HG02798 (cell line): ENCODE data around the gene RAD9A.

Experiments used
- ATAC-seq: cut with Tn5 transposase; IDR thresholded peaks from one replicate; pipeline ENCODE4 v1.9.1; 2021; ENCODE audit warnings: mild to moderate bottlenecking; ENCODE audit not compliant: unreplicated experiment, poor library complexity

Gene RAD9A

DNA sequence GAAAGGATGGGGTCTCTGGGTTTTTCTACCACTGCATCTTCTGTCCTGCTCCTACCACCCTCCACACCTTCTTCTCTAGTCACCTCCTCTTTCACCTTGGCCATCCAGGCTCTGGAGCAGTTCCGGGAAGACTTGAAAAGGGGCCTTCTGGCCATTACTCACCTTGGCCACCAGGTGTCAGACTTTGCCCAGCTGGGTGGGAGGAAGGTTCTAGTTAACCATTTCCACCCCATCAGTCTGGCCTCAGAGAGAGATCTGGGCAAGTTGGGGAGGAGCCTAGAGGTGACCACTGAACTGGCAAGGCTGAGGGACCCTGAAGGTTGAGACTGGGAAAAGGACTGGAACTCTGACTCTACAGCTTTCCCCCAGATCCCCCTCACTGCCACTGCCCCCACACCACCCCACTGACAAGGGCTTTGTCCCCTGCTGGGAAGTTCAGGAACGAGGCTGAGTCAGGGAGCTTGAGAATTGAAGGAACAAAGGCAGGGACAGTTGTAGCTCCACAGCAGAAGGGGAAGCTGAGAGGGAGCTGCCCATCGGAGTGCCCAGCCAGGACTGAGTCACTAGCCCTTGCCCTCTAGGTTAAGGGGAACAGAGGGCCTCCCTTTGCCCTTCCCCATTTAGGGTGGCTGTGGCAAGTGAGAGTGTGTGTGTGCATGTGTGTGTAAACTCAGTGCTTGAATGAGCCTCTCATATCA, 34.8 kb upstream of the RAD9A start:
- no peak for ATAC-seq

DNA sequence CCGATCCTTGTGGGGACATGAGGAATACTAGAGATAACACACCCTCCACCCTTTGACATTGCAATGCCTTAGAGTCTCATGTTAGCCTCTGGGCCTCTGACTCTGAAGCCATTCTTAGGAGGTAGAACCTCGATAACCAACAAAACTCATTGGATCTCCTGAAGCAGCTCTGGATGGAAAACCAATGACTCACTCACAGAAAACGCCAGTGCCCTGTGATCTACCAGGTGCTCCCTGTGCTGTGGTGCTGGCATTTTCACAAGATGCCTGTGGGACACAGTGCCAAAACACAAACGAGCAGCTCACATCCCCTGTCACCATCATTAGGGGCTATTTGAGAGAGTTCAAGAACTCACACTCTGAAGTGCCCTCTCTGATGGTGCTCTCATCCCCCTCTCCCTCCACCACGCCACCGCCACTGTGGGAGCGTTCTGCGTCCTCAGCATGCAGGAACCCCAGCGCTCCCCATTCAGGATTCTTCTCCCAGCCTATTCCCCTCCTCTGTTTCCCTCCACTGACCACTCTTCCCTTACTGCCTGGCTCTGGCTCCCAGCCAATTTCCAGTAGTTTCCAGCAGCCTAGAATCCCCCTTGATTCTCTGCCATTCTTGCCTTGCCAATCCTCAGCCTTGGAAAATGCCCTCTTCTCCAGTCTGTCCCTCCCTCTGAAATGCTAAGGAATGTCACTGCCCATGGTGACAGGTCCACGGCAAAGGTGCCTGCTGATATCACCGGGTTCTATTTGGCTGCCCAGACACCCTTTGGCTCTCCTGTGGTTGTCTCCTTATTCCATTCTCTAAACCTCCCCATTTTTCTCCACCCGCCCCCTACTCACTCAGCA, 33.7 kb upstream of the RAD9A start:
- ATAC-seq: no peak

DNA sequence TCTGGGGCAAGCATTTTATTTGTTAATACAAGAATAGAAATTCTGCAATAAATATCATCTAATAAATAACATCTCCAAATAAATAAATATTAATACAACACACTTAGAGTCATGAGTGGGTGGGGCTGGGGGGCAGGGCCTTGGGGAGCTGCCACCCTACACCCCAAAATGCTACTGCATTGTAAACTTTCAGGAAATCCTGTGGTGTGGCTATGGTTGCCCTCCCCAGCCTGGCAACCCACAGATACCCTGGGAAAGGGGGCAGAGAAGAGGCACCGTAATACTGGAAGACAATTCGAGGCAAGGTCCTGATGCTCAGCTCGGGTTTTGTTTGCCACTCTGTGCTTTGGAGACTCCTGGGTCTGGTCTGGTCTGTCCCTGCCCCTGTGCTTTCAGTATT, 27.6 kb upstream of the RAD9A start:
- ATAC-seq: no peak

DNA sequence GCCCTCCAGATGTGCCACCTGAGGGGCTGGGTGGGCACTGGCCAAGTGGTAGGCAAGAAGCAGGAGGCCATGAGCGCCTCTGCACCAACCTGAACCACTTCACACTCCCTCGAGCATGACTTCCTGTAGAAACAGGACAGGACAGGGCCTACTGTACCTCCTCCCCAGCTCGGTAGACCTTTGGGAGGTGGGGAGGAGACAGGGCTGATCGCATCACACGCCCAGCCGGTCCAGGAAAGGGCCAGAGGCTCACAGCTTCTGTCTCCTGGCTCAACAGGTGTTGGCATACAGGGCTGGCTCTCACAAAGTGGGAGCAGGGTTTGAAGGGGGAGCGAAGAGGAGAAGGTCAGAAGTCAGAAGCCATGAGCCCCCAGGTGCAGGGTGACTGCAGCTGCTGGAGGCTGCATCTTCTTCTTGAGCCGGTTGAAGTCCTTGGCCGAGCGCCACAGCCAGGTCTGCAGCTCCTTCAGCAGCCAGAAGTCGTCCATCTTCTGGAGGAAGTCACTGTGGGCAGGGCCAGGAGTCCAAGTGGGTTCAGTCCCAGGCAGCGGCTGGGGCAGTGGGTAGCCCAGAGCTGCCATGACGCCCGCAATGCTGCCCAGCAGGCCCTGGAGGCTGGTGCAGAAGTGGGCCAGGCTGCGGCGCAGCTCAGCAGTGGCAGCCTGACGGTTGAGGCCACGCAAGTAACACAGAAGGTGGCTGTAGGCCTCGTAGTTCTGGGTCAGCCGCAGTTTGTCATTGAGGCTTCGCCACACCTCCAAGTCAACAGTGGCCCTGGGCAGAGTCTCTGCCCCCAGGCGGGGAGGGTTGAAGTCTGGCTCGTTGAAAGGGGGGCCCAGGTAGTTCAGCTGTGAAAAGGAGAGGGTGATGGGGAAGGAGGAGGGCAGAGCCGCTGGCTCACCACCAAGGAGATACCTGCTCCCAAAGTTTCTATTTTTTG, 26.7 kb upstream of the RAD9A start:
- no peak for ATAC-seq

DNA sequence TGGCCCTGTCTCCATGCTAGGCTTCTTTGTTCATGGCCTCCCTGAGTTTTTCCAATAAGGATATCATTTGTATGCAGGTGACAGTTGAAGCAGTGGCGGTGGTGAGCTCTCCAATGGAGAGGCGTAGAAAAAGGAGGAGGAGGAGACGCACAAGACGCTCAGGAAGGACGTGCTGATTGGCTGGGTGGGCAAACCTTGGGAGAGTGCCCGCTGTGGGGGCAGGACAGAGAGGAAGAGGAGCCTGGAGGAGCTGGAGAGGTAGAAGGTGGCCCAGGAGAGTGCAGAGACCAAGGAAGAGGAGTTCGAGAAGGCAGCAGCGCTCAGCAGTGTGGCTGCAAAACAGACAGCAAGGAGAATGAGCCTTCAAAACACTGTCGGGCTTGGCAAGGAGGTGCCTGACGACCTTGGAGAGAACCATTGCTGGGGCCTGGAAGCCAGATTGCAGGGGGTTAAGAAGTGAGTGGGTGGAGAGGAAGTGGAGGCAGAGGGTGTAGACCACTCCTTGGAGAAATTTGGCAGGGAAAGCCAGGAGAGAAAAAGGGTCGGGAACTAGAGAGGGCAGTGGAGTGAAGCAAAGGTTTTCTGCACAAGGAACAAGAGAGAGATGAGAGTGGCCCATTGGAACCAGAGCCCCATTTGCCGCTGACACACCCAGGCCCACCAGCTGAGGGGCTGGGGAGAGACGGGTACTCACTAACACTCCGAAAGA, 25.9 kb upstream of the RAD9A start:
- no peak for ATAC-seq

DNA sequence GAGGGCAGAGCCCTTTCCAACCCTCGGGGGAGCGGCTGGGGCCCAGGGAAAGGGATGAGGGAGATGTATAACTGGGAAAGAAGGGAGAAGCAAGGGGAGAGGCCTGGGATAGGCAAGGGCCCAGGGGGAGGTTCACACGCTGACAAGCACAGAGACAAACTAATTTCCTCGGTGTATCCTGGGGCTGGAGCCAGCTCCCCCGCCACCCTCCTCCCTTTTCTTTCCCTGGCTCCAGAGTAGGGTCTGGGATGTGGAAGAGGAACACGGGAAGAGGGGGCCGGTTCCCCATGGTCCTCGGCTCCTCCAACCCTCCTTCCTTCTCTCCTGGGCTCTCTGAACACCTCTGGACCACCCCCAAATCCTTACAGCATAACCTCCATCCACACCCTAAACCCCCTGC, 25.2 kb upstream of the RAD9A start:
- ATAC-seq: no peak

DNA sequence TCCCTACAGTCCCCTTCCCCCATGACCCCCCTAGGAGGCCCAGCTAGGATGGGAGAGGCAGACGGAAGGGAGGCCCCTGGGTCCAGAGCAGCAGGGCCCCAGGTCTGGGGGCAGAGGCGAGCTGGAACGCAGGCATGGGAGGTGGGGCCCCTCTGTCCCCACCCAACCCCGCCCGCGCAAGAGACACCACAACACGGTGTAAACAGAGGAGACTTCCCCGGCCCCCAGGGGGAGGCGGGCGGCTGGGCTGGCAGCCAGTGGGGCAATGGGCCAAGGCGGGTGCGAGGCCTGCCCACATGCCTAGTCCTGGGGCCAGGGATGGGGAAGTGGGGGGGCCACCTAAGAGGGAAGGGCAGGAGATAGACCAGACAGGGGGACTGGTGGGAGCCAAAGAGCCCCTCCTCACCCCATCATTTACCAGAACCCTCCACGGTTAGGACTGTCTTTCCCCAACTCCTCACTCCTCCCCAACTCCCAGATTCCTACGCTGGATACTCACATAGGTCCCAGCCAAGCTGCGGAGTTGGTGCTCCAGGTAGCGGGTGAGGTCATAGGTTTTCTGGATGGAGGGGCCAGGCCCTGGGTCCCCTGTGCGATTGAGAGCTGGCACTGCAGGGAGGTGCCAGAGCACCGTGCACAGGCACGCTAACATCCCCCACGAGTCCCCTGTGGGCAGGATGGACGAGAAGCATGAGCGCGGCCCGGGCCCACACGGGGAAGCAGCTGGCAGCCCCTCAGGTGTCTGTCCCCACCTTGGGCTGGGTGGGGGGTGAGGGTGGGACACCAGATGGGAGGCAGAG, 24.6 kb upstream of the RAD9A start:
- no peak for ATAC-seq

DNA sequence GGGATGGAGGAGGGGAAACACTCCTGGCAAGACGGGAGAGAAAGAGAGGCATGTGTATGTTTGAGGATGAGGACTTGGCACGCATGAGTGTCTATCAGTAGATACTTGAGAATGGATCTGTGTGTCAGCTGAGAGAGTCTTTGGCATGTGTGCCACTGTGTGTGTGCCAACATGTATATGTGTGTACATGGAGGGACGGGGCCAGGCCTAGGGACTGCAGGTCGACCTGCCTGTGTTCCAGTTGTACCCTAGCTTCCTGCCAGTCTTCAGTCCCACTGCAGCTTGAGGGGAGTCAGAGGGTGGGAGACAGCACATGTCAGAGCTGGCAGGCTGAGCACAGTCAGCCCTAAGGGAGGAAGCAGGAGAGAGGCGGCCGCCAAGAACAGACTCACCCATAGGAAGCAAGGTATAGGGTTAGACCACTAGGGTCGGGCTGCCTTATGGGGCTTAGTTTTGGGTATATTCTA, 24.0 kb upstream of the RAD9A start:
- no peak for ATAC-seq

DNA sequence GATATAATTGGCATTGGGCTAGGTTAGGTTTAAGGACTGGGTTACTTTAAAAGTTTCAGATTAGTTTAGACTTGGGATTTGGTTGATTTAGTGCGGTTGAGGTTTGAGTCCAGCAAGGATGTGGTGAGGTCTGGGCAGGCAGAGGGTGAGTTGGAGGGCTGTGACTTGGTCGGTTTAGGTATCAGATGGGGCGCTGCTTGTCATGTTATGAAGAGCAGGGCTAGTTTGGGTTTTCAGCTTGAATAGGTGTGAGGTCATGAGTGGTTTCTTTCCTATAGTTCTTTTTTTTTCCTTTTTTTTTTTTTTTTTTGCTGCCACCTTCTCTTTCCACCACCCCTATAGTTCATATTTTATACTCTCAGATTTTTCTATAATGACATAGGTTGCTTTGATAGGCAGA, 23.2 kb upstream of the RAD9A start:
- no peak for ATAC-seq

DNA sequence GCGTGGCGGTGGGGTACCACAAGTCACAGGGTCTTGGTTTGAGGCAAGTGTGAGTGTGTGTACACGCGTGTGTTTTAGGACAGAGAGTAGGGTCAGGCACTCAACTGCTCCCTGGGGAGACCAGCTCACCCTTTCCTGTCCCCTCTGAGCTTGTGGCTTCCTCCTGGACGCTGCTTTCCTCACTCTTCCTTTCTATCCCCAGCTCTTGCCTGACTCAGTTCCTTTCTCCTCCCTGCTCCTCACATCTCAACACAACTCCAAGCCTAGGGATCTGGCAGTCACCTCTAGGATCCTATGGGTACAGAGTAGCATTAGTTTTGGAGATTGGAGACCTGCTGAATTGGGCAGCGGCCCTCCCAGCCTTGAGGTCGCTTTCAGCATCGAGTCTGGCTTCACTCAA, 22.5 kb upstream of the RAD9A start:
- no peak for ATAC-seq

DNA sequence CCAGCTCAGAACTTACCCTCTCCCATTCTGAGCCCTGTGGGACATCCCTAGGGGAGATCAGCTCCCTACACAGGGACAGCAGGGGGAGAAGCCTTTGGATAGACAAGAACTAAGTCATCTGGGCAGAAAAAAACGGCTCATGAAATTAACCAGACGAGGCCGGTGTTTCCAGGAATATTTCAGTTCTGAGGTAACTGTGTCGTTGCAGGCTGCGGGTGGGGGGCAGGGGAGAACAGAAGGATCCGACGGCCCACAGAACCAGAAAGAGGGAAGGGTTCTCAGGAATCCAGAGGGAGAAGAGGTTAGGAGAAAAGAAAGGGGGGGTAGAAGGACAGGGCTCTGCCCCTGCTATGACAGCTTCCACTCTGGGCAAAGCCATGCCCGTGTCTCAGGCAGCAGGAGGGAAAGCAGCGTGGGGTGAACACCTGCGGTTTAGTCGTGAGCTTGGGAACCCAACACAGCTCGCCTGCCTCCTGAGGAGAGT, 21.9 kb upstream of the RAD9A start:
- no peak for ATAC-seq

DNA sequence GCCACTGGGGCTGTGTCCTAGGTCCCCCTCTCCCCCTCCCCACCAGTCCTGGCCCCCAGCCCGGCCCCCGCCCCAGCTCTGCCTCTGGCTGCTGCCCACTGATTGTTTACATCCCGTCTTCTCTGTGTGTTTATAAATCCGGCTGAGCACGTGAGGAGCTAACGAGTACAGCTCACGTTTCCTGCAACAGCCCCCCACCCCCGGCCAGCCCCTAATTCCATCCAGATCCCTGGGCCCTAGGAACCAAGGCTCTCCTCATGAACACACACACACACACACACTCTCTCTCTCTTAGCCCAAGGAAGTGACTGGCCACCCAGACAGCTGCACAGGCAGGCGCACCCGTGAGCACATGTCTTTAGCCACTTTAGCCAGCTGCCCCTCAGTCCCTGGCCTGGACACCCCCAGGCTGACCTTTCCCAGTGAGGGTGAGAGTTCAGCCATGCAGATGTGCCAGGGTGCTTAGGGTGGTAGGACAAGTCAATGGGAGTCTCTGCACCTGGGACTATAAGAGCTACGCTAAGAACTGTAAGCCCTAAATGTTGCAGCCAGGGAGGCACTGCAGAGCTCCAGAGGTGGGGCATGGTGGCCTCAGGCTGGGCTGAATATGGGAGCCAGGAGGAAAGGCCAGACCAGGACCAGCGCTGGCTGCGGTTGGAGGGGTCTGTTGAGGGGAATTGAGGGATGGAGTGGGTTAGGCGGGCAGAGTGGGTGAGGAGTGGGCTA, 21.3 kb upstream of the RAD9A start:
- ATAC-seq: no peak

DNA sequence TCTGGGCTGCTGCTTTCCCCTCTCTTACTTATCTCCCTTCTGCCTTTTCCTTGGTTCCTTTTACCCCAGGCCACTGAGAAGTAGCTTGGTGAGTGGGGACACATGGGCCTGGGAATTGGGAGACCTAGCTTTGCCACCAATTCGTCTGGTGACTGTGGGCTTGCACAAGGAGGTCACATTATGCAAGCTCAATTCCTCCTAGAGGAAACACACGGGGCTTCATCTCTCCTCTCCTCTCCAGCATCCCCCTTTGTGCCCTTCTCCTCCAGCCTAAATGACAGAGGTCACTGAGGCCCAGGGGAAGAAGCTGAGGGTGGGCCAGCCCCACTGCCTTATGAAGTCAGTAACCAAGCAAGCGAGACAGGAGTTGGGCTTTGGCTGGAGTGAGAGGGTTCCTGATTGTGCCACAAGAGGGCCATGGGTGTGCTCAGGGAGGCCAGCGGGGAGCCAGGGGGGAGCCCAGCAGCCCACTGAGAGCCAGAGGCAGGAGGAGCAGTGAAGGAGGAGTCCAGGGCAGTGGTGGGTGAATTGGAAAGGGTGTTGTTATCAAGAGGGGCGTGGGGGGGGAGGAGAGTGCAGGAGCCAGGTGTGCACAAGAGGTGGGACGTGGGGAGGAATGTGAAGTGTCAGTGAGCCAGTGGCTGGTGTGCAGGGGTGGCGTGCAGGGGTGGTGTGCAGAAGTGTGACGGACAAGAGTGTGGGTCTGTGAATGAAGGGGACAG, 20.4 kb upstream of the RAD9A start:
- ATAC-seq: no peak

DNA sequence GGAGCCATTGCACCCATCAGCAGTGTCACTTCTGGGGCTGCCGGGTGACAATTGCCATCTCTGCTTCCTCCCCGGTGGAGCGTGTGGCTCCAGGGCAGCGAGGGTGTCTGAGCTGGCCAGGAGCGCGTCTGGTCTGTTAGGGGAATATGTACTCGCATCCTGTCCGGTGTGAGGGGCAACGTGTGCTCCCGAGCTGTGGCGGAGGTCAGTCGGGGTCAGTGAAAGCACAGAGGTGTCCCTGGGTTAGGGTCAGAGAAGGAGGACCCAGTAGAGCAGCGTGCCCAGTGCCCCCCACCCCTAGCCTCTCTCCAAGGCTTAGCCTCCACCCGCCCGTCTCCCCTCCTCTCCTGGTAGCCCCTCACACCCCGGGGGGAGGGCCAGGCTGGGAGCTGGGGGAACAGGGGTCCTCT, 19.9 kb upstream of the RAD9A start:
- ATAC-seq: no peak

DNA sequence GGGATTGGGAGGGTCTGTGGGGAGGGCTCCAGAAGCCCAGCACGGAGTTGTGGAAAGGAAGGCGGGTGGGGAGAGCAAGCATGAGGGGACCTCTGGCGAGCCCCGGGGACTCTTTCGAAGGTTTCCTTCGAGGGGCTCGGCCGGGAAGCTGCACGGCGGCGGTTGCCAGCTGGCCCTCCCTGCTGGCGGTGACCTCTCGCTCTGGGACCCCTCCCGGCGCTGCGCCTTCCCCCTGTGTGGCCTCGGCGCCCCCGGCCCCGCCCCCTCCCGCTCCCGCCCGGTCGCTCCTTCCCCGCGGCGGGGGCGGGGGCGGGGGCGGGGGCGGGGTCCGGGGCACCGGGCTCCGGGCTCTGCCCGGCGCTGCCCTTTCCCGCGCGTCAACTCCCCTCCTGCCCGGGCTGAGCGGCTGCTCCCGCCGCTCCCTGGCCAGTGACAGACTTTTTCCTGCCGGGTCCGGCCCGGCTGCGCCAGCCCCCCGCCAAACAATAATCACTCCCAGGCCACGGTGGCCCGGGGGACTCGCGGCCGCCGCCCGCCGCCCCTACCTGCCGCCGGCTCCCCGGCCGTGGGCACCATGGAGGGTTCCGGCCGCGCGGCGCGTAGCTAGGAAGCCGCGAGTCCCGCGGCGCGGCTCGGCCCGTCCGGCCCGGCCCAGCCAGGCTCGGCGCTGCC, 19.3 kb upstream of the RAD9A start:
- ATAC-seq: no peak

DNA sequence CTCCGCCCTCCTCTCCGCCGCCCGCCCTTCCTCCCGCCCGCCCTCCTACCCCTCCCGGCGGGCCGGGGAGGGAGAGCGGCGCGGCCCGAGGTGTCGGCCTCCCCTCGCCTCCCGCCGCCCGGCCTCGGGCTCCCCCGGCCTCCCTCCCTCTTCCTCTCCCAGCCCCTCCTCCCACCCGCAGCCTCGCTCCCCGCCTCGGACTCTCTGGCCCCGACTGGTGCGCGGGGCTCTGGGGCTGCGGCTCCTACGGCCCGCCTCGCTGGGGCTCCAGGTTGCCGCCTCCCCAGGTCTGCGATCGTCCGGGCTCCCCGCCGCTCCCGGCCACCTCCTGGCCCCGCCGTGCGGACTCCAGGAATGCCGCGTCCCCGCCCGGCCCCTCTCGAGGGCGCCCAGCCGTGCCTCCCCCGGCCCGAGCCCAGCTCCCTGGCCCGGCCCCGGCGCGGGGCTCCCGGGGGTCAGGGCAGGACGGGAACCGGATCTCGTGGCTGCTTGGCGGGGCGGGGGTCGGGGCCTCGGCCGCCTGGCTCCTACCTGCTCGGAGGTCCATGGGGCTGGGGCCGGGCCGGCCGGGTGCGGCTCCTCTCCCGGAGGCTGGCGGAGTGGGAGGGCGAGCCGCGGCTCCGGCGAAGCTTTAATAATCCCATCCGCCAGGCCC, 18.7 kb upstream of the RAD9A start, which contains the start of gene CLCF1:
Gene CLCF1 (minus strand): TSS at position 606 of the 655 bp plus-strand sequence. CDS start 59 bp downstream, at position 547.
- ATAC-seq: no peak
